DOHH2 (cell line): ENCODE measurements around the gene CYP1A2.
"Not testable (repeated sequence)": the region's sequence is repeated elsewhere in the genome, so short reads cannot be mapped to it uniquely, and the experiment has no call there.

Experiments
- H3F3A ChIP-seq: fragments of 200-600 bp; sonication (generic), shearing (Covaris generic); 2 replicates; pipeline ENCODE4 v1.6.0; 2016; ENCODE audit warnings: antibody characterized with exemption, mild to moderate bottlenecking; ENCODE audit not compliant: control insufficient read depth, insufficient read depth
- H3K27ac ChIP-seq: fragments of 200-600 bp; sonication (generic); 2 replicates; pipeline ENCODE4 v1.5.1; 2014; ENCODE audit warnings: low read depth, mild to moderate bottlenecking, low read length, moderate library complexity
- H3K27me3 ChIP-seq: fragments of 200-600 bp; sonication (generic); 2 replicates; pipeline ENCODE4 v1.6.1; 2014; ENCODE audit warnings: mild to moderate bottlenecking, low read length, mixed read lengths; ENCODE audit not compliant: control insufficient read depth
- H3K36me3 ChIP-seq: fragments of 200-600 bp; sonication (generic); 2 replicates; pipeline ENCODE4 v1.6.1; 2014; ENCODE audit warnings: mild to moderate bottlenecking, low read length, moderate library complexity, mixed read lengths; ENCODE audit not compliant: control insufficient read depth
- H3K4me1 ChIP-seq: fragments of 200-600 bp; sonication (generic); 2 replicates; pipeline ENCODE4 v1.6.1; 2014; ENCODE audit warnings: mild to moderate bottlenecking, low read length, mixed read lengths; ENCODE audit not compliant: control insufficient read depth
- H3K4me2 ChIP-seq: fragments of 200-600 bp; sonication (generic); 2 replicates; pipeline ENCODE4 v1.6.0; 2014; ENCODE audit warnings: mild to moderate bottlenecking, low read length, moderate library complexity
- H3K4me3 ChIP-seq: fragments of 200-600 bp; sonication (generic); 2 replicates; pipeline ENCODE4 v1.5.1; 2014; ENCODE audit warnings: mild to moderate bottlenecking, low read length, mixed read lengths
- H3K79me2 ChIP-seq: fragments of 200-600 bp; sonication (generic); 2 replicates; pipeline ENCODE4 v1.6.1; 2014; ENCODE audit warnings: mild to moderate bottlenecking, low read length, mixed read lengths; ENCODE audit not compliant: control insufficient read depth
- H3K9me2 ChIP-seq: fragments of 200-600 bp; sonication (generic); replicated peaks from 2 replicates; pipeline ENCODE4 v1.6.1; 2014; ENCODE audit warnings: mild to moderate bottlenecking, low read length, mixed read lengths; ENCODE audit not compliant: control insufficient read depth
- H3K9me3 ChIP-seq: fragments of 200-600 bp; sonication (generic); 2 replicates; pipeline ENCODE4 v1.6.1; 2014; ENCODE audit warnings: antibody characterized with exemption, low read length, mixed read lengths; ENCODE audit not compliant: control insufficient read depth, insufficient read depth
- H4K20me1 ChIP-seq: fragments of 200-600 bp; sonication (generic); 2 replicates; pipeline ENCODE4 v1.6.0; 2014; ENCODE audit warnings: low read depth, mild to moderate bottlenecking, antibody characterized with exemption, low read length, moderate library complexity; ENCODE audit not compliant: control insufficient read depth, insufficient read depth
- EZH2phosphoT487 ChIP-seq: fragments of 200-600 bp; sonication (generic); IDR thresholded peaks from 2 replicates; pipeline ENCODE4 v1.6.1; 2017; ENCODE audit warnings: borderline replicate concordance, mild to moderate bottlenecking, antibody characterized with exemption, low read length, moderate library complexity, mixed read lengths
- TF ChIP-seq, protein P1 (sequence below): fragments of 200-600 bp; sonication (generic); IDR thresholded peaks from one replicate; pipeline ENCODE4 v1.5.1; 2014; ENCODE audit warnings: antibody characterized with exemption, mild to moderate bottlenecking, low read depth, low read length; ENCODE audit not compliant: poor library complexity, severe bottlenecking

CYP1A2 gene

GRCh38 chr15:74735305-74735704 lies 13.3 kb upstream of the CYP1A2 start:
- Histone ChIP-seq H3K9me3 (0 out of 2 replicates have a peak, but pooled peaks cover 5% of the 10 kb centered on the region), H3K27me3 (peaks cover 24% of the 10 kb centered on the region), H3K4me3 (no peak overlapping the region), H4K20me1 (no peaks in the 10 kb centered on the region), H3K9me2 (no peaks in the 10 kb centered on the region), H3K4me2 (no peak overlapping the region), H3K27ac (no peak overlapping the region), H3K36me3 (no peaks in the 10 kb centered on the region), H3K4me1 (peaks cover 5% of the 10 kb centered on the region; the same call in 1 of the 2 replicates), H3F3A (no peaks in the 10 kb centered on the region), H3K79me2 (no peaks in the 10 kb centered on the region)
- TF ChIP-seq, protein P1, sequence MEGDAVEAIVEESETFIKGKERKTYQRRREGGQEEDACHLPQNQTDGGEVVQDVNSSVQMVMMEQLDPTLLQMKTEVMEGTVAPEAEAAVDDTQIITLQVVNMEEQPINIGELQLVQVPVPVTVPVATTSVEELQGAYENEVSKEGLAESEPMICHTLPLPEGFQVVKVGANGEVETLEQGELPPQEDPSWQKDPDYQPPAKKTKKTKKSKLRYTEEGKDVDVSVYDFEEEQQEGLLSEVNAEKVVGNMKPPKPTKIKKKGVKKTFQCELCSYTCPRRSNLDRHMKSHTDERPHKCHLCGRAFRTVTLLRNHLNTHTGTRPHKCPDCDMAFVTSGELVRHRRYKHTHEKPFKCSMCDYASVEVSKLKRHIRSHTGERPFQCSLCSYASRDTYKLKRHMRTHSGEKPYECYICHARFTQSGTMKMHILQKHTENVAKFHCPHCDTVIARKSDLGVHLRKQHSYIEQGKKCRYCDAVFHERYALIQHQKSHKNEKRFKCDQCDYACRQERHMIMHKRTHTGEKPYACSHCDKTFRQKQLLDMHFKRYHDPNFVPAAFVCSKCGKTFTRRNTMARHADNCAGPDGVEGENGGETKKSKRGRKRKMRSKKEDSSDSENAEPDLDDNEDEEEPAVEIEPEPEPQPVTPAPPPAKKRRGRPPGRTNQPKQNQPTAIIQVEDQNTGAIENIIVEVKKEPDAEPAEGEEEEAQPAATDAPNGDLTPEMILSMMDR = no peak
- no peak for TF ChIP-seq EZH2phosphoT487

- H3K9me2 ChIP-seq, H3K79me2 ChIP-seq, H3K27ac ChIP-seq, H3K4me1 ChIP-seq, H3K4me3 ChIP-seq, H3K4me2 ChIP-seq, H3F3A ChIP-seq, H3K36me3 ChIP-seq, H4K20me1 ChIP-seq: not testable (repeated sequence)
- peaks cover 18% of the 10 kb centered on the region for H3K27me3 ChIP-seq
- peaks cover 15% of the 10 kb centered on the region for H3K9me3 ChIP-seq
Observed at GRCh38 chr15:74738239-74738638, 10.4 kb upstream of the CYP1A2 start.

DNA sequence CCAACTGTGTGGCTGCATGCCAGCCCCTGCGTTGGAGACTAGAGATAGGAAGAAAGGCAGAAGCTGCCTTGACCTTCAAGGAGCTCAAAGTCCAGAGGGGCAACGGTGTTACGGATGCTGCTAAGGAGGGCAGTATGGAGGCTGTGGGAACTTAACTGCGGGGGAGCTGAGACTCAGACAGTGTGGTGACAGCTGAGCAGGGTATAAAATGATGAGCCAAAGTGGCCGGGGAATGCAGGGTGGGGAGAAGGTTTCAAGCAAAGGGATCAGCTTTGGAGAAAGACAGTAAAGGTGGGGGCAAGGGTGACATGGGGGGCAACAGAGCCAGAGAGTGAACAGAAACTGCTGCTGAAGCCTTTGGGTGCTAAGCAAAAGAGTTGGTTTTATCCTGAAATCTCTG lies 6.2 kb upstream of the CYP1A2 start:
- no peak overlapping the region for H3K4me2 ChIP-seq
- no peak for TF ChIP-seq EZH2phosphoT487
- TF ChIP-seq, protein P1 = no peak
- H3K4me1 ChIP-seq = peaks cover 5% of the 10 kb centered on the region; the same call in 1 of the 2 replicates
- no peaks in the 10 kb centered on the region for H3K79me2 ChIP-seq
- H3F3A ChIP-seq = no peaks in the 10 kb centered on the region
- H3K27me3 ChIP-seq = no peaks in the 10 kb centered on the region
- H4K20me1 ChIP-seq = no peaks in the 10 kb centered on the region
- peaks cover 15% of the 10 kb centered on the region for H3K9me3 ChIP-seq
- no peak overlapping the region for H3K27ac ChIP-seq
- H3K36me3 ChIP-seq = no peaks in the 10 kb centered on the region
- H3K9me2 ChIP-seq = no peaks in the 10 kb centered on the region
- no peak overlapping the region for H3K4me3 ChIP-seq

- Histone ChIP-seq H3K4me2 (no peak overlapping the region), H3K4me1 (no peaks in the 10 kb centered on the region), H3K79me2 (no peaks in the 10 kb centered on the region), H3K36me3 (no peaks in the 10 kb centered on the region), H3K27me3 (peaks cover 3% of the 10 kb centered on the region; the same call in 1 of the 2 replicates), H3K27ac (no peak overlapping the region), H3F3A (no peaks in the 10 kb centered on the region), H3K9me3 (peaks cover 9% of the 10 kb centered on the region), H4K20me1 (no peaks in the 10 kb centered on the region), H3K9me2 (no peaks in the 10 kb centered on the region), H3K4me3 (no peak overlapping the region)
- no peak for TF ChIP-seq EZH2phosphoT487
Observed at GRCh38 chr15:74746389-74746788, 2.3 kb upstream of the CYP1A2 start.
